ENCODE measurements around the gene SHISAL1.

Gene SHISAL1

GRCh38 chr22:44211256-44211945, 101.3 kb downstream of the SHISAL1 start:
- ATAC-seq (ENCODE audit: insufficient read depth, low read depth) = no peak
- TF ChIP-seq CTCF (IDR thresholded peaks at IDR 0.05; ENCODE audit: borderline replicate concordance, extremely low read depth, low read length, poor library complexity, severe bottlenecking) (no peak), EZH2 (IDR thresholded peaks at IDR 0.05; ENCODE audit: borderline replicate concordance, low read depth, low read length, severe bottlenecking) (no peak)
- no peak for DNase-seq

GRCh38 chr22:44210722-44211121, 102.0 kb downstream of the SHISAL1 start:
- DNase-seq (no peak), ATAC-seq (ENCODE audit: insufficient read depth, low read depth) (no peak)
- H3K9me3 ChIP-seq (ENCODE audit: insufficient read depth, low read length, severe bottlenecking) = peaks cover 5% of the 10 kb centered on the region
- H3K27ac ChIP-seq (ENCODE audit: low read length) = no peak overlapping the region
- no peaks in the 10 kb centered on the region for H3K79me2 ChIP-seq (ENCODE audit: insufficient read depth, low read length)
- peaks cover 1% of the 10 kb centered on the region; the same call in 1 of the 2 replicates for H4K20me1 ChIP-seq (ENCODE audit: insufficient read depth, low read length)
- 0 out of 2 replicates have a peak, but pooled peaks cover 3% of the 10 kb centered on the region for H3K36me3 ChIP-seq (ENCODE audit: insufficient read depth, low read length)
- no peak for TF ChIP-seq EZH2 (IDR thresholded peaks at IDR 0.05; ENCODE audit: borderline replicate concordance, low read depth, low read length, severe bottlenecking)
- no peak for TF ChIP-seq CTCF (IDR thresholded peaks at IDR 0.05; ENCODE audit: borderline replicate concordance, extremely low read depth, low read length, poor library complexity, severe bottlenecking)
- H3K9ac ChIP-seq (ENCODE audit: low read depth, low read length) = no peak overlapping the region
- no peak overlapping the region for H3K4me2 ChIP-seq (ENCODE audit: insufficient read depth, low read length)
- H2AFZ ChIP-seq (ENCODE audit: low read depth, low read length) = no peak overlapping the region
- no peaks in the 10 kb centered on the region for H3K4me1 ChIP-seq (ENCODE audit: insufficient read depth, low read length)
- H3K27me3 ChIP-seq (ENCODE audit: insufficient read depth, low read length, poor library complexity) = no peaks in the 10 kb centered on the region
- no peak overlapping the region for H3K4me3 ChIP-seq (ENCODE audit: low read depth in 1 of 2, low read length in 2 of 2)

More at GRCh38 chr22:44211256-44211945, 101.3 kb downstream of the SHISAL1 start:
- Histone ChIP-seq H3K4me1 (ENCODE audit: insufficient read depth, low read length) (no peaks in the 10 kb centered on the region), H3K79me2 (ENCODE audit: insufficient read depth, low read length) (no peaks in the 10 kb centered on the region), H3K9ac (ENCODE audit: low read depth, low read length) (no peak overlapping the region), H3K4me3 (ENCODE audit: low read depth in 1 of 2, low read length in 2 of 2) (no peak overlapping the region), H3K27ac (ENCODE audit: low read length) (no peak overlapping the region), H3K4me2 (ENCODE audit: insufficient read depth, low read length) (no peak overlapping the region), H4K20me1 (ENCODE audit: insufficient read depth, low read length) (no peaks in the 10 kb centered on the region), H2AFZ (ENCODE audit: low read depth, low read length) (no peak overlapping the region), H3K27me3 (ENCODE audit: insufficient read depth, low read length, poor library complexity) (no peaks in the 10 kb centered on the region), H3K9me3 (ENCODE audit: insufficient read depth, low read length, severe bottlenecking) (peaks cover 5% of the 10 kb centered on the region), H3K36me3 (ENCODE audit: insufficient read depth, low read length) (no peaks in the 10 kb centered on the region)

- no peaks in the 10 kb centered on the region for H3K79me2 ChIP-seq (ENCODE audit: insufficient read depth, low read length)
- H2AFZ ChIP-seq (ENCODE audit: low read depth, low read length) = no peak overlapping the region
- peaks cover 5% of the 10 kb centered on the region for H3K9me3 ChIP-seq (ENCODE audit: insufficient read depth, low read length, severe bottlenecking)
- no peak overlapping the region for H3K4me2 ChIP-seq (ENCODE audit: insufficient read depth, low read length)
- TF ChIP-seq CTCF (IDR thresholded peaks at IDR 0.05; ENCODE audit: borderline replicate concordance, extremely low read depth, low read length, poor library complexity, severe bottlenecking) (no peak), EZH2 (IDR thresholded peaks at IDR 0.05; ENCODE audit: borderline replicate concordance, low read depth, low read length, severe bottlenecking) (no peak)
- H3K9ac ChIP-seq (ENCODE audit: low read depth, low read length) = no peak overlapping the region
- H4K20me1 ChIP-seq (ENCODE audit: insufficient read depth, low read length) = peaks cover 13% of the 10 kb centered on the region; the same call in 1 of the 2 replicates
- ATAC-seq (ENCODE audit: insufficient read depth, low read depth) (no peak), DNase-seq (no peak)
- H3K36me3 ChIP-seq (ENCODE audit: insufficient read depth, low read length) = peaks cover 10% of the 10 kb centered on the region; the same call in 1 of the 2 replicates
- H3K27ac ChIP-seq (ENCODE audit: low read length) = no peak overlapping the region
- no peaks in the 10 kb centered on the region for H3K27me3 ChIP-seq (ENCODE audit: insufficient read depth, low read length, poor library complexity)
- no peaks in the 10 kb centered on the region for H3K4me1 ChIP-seq (ENCODE audit: insufficient read depth, low read length)
- no peak overlapping the region for H3K4me3 ChIP-seq (ENCODE audit: low read depth in 1 of 2, low read length in 2 of 2)
Measured at GRCh38 chr22:44209343-44209742, 103.4 kb downstream of the SHISAL1 start.
